HG02870 (cell line): ENCODE data around the gene PDE9A.

ENCODE experiments used
- ATAC-seq: cut with Tn5 transposase; IDR thresholded peaks from one replicate; pipeline ENCODE4 v1.9.1; 2021; ENCODE audit warnings: mild to moderate bottlenecking, moderate library complexity; ENCODE audit not compliant: unreplicated experiment

The PDE9A gene

DNA sequence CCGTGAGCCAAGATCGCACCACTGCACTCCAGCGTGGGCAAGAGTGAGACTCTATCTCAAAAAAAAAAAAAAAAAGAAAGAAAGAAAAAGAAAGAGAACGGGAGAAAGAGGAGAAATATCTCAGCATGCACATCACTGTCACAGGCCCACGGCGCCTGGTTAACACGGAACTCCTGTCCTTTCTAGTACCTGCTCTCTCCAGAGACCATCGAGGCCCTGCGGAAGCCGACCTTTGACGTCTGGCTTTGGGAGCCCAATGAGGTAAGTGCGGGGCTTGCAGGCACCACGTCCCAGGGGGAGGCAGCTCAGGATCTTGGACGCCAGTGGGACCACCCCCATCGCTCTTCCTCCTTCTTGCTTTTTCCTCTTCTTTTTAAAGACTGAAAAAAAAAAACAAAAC, 100.4 kb downstream of the PDE9A start:
- ATAC-seq = no peak

DNA sequence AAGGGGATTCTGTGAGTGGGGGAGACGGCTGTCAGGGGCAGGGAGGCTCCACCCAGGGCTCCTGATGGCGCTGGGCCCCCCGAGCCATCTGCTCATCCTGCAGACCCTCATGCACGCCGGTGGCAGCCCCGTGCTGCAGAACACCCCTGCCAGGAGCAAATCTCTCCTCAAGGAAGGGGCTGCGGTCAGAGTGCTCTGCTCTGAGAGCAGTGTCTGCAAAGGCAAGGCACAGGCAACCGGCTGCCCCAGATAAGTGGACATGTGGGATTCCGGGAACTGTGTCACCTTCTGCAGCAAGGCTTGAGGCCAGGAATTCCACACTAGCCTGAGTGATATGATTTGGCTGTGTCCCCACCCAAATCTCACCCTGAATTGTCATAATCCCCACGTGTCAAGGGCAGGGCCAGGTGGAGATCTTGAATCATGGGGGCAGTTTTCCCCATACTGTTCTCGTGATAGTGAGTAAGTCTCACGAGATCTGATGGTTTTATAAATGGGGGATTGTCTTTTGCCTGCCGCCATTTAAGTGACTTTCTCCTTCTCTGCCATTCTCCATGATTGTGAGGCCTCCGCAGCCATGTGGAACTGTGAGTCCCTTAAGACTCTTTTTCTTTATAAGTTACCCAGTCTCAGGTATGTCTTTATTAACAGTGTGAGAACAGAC, 101.0 kb downstream of the PDE9A start:
- no peak for ATAC-seq

DNA sequence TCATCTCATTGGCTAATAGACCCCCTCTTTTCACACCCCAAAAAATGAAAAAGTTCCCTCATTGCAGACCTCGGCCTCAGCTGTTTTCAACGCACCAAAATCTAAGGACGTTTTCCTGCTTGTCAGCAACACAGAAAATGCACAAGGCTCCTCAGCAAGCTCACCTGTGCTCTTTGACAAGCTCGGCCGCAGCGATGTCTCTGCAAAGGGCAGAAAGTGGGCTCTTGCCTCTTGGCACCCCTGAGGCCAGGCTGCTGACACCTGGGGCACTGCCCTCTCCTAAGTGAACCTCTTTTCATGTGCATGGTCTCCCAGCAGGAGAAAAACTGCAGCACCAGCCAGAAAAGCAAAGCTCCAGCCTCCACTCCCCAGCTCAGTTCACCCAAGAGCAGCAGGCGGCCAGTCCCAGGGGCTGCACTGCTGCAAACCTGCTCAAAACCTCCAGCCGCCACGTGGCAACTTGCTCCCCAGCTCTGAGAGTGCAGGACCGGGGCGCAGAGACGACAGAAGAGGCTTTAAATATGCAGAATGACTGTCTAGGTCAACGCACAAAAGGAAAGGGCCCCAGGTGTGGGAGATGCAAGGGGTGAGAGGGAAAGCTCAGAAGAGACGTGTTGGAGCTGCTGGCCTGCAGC, 101.7 kb downstream of the PDE9A start:
- no peak for ATAC-seq

DNA sequence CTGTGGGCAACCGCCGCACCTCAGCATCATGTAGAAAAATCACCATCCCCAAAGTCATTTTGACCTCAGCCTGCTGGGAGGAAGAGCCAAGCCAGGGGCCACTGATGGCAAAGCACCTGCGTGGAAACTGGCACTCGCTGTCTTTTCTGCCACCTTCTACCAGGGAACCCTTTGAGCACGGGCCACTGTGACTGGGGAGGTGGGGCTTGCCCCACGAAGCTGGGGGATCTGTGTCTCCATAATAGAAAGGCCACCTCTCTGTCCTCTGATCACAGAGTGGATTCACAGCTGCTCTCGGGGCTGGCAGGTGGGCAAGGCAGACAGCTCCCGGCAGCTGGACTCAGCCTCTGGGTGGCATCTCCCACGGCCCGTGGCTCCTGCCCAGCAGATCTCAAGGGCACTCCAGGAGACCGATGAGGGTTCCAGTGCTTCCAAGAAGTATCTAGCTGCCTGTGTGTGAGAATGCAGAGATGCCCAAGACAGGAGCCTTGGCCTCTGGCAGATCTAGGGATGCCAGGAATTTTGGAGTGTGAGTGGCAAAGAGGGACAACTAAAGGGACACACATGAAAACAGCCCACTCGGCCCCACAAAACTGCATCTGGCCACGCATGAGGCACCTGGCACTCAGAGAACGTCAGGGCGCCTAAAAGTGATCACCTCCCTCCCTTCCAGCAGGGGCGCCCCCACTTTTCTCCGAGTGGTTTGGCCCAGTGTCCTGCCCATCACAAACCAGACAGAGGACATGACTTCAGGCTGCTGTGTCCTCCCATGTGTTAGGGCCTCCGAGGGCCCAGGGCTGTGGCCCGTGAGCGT, 102.6 kb downstream of the PDE9A start:
- ATAC-seq = no peak

DNA sequence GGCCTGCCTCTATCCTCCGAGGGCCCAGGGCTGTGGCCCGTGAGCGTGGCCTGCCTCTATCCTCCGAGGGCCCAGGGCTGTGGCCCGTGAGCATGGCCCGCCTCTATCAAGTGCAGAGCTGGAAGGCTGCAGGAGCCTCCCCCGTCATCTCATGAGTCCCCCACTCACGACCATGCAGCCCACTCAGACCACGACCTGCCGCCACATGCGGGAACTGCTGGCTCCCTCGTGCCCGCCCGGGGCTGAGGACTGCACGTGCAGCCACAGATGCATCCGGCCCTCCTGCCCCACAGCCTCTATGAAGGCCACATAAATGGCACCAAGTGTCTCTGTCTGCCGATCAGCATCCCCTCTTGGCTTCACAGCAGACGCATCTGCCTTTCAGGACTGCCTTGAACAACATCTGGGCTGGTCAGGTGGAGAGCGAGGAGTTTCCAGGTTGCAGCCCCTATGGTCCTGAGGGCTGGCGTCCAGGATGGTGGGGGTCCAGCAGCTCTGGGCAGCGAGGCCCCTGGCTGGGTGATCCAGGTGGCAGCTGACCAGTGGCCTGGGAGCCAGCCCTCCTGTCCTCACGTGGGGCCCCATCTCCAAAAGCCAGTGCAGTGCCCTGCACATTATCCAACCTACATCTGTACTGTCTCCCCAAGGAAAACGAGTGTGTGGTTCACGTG, 103.3 kb downstream of the PDE9A start:
- ATAC-seq = no peak

DNA sequence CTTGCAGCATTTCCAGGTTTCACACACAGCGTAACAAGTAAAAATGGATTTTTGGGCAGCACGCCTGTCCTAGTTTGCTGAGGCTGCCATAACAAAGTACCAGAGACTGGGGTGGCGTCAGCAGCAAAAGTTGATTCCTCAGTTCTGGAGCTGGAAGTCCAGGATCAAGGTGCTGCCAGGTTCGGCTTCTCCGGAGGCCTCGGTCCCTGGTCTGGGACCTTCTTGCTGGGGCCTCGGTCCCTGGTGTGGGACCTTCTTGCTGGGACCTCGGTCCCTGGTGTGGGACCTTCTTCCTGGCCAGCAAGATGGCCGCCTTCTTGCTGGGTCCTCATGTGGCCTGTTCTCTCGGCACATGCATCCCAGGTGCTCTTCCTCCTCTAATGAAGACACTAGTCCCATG, 104.0 kb downstream of the PDE9A start:
- no peak for ATAC-seq

DNA sequence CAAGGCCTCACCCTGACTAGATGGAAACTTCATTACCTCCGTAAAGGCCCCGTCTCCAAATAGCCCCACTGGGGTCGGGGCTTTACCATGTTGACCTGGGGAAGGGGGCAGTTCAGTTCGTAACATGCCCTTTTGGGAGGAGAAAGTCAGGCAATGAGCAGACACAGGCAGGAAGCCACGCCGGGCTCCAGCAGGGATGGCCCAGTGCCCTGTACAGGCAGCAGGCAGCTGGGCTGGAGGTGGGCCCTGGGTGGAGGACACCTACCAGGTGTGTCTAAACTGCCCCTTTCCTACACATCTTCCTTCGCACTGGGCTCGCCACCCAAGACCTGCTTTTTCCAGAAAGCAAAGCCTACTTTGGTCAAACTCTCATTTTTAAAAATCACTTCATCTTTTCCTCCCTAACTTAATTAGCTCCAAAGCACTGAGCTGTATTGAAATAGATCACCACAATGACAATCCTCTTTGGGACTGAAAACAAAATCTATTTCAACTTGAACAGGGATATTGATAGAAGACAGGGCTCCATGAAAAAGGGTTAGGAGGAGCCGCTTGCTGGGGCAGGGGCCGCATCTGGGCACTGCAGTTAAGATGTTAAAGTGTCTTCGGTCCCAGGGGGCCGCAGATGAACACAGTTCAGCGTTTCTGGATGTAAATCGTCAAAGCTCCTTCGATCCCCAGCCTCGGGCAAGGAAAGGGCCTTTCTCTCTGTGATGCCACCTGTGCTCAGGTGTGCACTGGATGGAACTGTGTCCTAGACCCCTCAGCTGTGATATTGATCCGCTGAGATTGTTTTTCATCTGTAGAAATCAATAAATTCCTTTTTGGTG, 104.6 kb downstream of the PDE9A start:
- ATAC-seq = no peak

DNA sequence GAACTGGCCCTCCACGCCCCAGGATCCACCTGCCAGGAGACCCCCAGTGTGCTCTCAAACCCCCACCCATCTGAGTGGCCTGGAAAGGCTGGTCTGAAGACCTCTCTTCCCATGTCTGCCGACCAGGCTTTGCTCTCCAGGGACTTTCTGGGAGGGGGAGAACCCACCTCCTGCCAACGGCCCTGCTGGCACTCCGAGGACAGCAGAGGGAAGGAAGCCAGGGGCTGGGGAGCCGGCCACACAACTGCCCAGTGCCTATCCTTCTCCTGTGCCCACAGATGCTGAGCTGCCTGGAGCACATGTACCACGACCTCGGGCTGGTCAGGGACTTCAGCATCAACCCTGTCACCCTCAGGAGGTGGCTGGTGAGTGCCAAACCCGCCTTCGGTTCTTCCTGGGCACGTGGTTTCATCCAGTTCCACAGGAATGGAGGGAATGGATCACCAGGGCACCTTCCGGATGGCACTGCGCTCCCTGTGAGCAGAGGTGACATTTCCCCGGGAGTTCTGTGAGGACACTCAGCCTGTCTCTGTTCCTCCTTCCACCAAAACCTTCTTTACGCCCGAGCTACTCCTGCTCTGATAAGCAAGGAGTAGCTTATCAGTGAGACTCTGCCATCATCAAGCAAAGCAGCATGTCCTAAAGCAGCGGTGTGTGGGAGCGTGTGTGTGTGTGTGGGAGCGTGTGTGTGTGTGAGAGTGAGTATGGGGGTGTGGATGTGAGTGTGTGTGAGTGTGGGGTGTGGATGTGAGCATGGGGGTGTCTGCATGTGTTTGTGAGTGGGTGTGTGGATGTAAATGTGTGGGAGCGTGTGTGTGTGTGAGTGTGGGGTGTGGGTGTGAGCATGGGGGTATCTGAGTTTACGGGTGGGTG, 105.5 kb downstream of the PDE9A start:
- ATAC-seq = no peak

DNA sequence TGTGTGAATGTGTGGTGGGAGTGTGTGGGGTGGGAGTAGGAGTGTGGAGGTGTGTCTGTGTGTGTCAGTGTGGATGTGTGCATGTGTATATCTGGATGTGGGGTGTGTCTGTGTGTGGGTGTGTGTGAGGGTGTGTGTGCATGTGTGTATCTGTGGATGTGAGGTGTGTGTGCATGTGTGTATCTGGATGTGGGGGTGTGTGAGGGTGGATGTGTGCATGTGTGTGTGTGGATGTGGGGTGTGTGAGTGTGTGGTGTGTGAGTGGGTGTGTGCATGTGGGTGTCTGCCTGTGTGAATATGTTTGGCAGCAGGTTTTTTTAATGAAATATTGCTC, 106.1 kb downstream of the PDE9A start:
- no peak for ATAC-seq

DNA sequence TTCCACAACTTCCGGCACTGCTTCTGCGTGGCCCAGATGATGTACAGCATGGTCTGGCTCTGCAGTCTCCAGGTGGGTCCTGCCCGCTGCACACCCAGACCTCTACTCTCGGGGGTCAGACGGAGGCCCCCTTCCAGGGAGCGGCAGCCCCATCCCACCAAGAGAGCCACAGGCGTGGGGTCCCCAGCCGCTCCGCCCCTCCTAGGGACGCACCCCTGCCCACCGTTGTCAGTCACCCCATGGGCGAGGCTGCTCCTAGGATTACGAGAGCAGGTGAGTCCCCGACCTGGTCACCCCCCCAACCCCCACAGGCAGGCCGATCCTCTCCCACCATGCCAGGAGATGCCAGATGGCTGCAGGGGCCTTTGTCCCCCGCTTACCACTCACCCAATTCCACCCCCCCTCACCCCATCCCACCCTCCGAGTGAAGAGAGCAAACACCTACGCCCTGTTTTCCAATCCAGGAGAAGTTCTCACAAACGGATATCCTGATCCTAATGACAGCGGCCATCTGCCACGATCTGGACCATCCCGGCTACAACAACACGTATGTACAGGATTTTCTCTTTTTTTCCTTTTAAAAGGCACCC, 107.0 kb downstream of the PDE9A start:
- no peak for ATAC-seq

DNA sequence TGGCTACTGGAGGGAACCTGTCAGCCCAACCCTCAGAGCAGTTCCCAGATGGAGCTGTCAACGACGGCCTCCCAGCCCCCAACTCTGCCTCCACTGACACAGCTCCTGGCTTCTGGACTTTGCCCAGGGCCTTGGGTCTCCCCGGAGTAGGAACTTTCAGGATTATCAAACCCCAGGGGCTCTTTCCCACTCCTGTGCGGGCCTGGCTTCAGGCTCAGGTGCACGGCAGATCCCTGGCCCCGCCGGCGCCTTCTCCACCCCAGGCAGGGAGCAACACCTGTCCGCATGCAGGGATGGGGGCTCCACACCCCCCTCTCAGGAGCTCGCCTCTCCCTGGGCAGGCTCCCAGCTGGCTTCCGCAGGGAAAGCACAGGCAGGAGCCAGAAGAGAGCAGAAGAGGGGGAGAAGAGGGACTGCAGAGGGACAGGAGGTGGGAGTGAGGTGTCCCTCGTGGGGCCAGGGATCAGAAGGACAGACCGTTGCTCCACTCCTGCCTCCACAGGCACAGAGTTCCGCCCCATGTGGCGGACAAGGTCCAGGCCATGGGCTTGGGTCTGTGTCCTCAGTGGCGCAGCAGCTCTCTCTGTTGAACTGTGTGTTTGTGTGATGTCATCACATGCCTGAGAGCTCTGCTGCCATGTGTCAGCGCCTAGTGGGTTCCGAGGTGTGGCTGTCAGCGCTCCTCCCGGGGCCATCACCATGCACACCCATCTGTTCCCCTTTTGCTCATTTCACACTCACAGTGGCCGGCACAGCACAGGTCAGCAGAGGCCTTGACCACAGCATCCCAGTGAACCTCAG, 107.7 kb downstream of the PDE9A start:
- no peak for ATAC-seq

DNA sequence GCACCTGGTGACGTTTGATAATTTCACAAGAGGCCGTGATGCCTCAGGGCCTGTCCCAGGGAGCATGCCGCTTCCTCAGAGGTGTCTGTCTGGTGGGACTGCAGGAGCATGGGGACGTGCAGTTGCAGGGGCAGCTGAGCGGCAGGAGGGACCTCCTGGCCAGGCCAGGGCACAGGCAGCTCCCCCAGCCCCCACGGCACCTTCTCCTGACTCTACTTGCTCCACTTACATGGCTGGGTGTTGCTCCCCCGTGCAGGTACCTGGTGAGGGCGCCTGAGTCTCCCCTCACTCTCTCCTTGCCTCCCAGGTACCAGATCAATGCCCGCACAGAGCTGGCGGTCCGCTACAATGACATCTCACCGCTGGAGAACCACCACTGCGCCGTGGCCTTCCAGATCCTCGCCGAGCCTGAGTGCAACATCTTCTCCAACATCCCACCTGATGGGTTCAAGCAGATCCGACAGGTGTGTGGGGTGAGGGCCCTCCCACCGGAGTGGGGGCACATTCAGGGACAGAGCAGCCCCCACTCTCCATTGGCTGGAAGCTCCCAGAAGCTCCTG, 108.4 kb downstream of the PDE9A start:
- no peak for ATAC-seq

DNA sequence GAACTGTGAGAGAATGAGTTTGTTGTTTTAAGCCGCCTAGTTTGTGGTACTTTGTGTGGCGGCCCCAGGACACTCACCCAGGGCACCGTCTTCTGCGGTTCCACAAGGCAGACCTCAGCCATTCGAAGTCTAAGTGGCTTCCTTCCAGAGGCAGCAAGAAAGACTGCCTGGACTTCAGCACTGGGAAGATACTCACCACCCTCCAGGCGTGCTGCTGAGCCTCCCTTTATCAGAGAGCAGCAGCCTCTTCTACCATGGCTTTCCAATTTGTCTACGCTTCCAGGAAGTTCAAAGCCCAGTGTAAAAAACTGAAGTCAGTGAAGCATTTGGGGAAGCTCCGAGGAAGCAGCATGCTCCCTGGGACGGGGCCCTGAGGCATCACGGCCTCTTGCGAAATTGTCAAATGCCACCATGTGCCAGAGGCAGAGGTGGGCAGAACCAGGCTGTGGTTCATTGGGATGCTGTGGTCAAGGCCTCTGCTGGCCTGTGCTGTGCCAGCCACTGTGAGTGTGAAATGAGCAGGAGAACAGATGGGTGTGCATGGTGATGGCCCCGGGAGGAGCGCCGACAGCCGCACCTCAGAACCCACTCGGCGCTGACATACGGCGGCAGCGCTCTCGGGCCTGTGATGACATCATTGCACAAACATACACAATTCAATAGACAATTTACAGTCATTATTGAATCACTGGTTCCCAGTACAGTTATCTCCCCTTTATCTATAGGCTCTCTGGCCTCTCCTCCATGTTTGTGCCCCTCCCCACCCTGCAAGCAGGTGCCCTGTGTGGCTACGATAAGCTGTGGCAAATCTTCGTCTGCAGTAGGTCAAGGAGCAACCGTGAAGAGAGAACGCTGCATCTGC, 110.4 kb downstream of the PDE9A start:
- no peak for ATAC-seq

DNA sequence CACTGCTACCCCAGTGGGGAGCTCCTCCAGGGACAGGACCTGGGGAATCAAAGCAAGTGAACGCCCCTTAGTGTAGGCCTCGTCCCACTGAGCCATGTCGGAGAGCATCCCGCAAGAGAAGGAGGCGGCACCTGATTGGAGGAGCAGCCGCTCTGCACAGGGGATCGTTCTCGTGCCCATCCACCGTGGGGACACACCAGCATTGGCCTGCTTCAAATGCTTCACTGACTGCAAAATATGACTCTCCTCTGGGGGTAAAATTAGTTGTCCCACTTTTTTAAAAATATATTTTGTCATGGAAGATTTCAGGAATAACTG, 111.0 kb downstream of the PDE9A start:
- ATAC-seq = no peak

DNA sequence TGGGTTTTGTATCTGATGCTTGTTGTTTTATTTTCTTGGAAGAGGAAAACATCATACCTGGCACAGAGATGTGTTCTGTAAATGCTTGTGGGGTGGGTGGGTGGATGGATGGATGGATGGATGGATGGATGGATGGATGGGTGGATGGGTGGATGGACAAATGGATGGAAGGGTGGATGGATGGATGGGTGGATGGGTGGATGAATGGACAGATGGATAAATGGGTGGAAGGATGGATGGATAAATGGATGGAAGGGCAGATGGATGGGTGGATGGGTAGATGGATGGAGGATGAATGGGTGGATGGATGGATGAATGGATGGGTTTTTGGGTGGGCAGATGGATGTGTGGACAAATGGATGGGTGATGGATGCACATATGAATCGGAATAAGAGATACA, 111.5 kb downstream of the PDE9A start:
- ATAC-seq = no peak

DNA sequence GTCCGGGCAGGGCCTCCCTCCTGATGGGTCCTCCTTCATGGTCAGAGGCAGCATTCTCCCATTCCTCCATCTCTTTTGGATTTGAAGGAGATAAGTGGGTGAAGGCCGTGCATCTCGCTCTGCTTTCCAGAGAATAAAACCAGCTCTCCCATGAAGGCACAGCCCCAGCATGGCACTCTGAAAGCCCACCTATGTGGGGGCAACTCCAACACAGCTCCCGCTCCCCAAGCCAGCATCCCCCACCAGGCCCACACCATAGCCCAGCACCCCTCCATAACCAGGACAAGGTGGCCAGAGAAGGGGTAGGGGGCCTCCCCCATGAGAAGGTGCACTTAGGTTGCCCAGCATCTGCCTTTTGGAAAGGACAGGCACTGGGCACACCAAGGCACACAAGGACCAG, 112.2 kb downstream of the PDE9A start:
- no peak for ATAC-seq

DNA sequence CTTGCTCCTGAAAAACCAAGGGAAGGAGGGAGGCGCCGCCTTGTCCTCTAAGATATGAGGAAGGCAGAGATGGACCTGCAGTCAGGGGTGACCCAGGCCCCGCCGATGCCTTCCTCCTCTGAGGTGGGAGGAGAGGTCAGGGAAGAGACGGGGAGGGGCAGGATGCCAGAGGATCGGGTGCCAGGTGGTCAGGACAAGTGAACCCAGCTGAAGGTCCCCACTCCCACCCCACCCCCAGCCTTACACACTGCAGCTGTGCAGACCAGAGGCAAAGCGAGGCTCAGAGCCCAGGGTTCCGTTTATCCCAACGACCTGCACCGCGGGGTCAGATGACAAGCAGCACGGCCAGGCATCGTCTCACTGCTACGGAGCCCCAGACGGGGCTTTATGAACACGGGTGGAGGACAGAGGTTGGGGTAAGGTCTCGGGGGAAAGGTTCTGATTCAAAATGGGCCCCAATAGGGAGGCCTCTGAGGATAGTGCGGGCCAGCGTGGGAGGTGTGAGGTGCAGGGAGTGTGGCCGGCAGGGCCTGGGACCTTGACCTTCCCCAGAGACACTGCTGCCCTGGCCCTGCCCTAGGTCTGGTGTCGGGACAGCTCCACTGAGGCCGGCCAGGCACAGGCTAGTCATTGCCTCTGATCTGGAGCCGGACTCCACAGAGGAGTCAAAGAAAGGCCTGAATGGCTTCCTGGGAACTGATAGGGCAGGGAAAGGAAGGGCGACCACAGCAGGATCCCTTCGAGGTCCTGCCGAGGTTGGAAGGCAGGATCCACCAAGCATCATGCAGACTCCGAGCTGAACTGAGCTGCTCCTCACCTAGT, 113.5 kb downstream of the PDE9A start:
- ATAC-seq = no peak
